Measurements from ENCODE around the gene GPR39. TPM values are rescaled to one million over a fixed set of nuclear protein-coding genes. Genes with fewer than 3 reads are reported as not detected.

GPR39 gene
- total RNA-seq, 3 donors from 2014 or later (not counting 1 experiment from before 2014, with no cell fraction given) = not detected

- H3K36me3 Mint-ChIP-seq = no peaks in the 10 kb centered on the region
- Histone ChIP-seq H3K27me3 (ENCODE audit: control insufficient read depth, insufficient read depth, low read length) (no peaks in the 10 kb centered on the region), H3K4me1 (ENCODE audit: control insufficient read depth, insufficient read depth, low read length) (no peaks in the 10 kb centered on the region), H3K36me3 (ENCODE audit: control insufficient read depth, insufficient read depth, low read length) (no peaks in the 10 kb centered on the region), H3K4me3 (ENCODE audit: low read length) (no peak overlapping the region), H3K27ac (ENCODE audit: low read length) (no peak overlapping the region), H3K9me3 (ENCODE audit: control insufficient read depth, insufficient read depth, low read length) (no peaks in the 10 kb centered on the region)
- TF ChIP-seq CTCF (IDR thresholded peaks at IDR 0.05) = no peak
- DNase-seq = no peak
- H3K4me3 Mint-ChIP-seq = no peak overlapping the region
- H3K27me3 Mint-ChIP-seq (ENCODE audit: low read depth in 2 of 2) = no peaks in the 10 kb centered on the region
- H3K4me1 Mint-ChIP-seq = no peaks in the 10 kb centered on the region
- intact Hi-C loops (cut with micrococcal nuclease) = no loop called here
- peaks cover 2 to 6% of the 10 kb centered on the region in 2 donors for H3K9me3 Mint-ChIP-seq
- no peak overlapping the region for H3K27ac Mint-ChIP-seq
- no CpG with 5 or more reads among the region's 1 CpG for WGBS (ENCODE audit: insufficient coverage)
- ATAC-seq = no peak
These were observed 188.0 kb downstream of the GPR39 start for GRCh38 chr2:132604561-132604960.

GRCh38 chr2:132605236-132606180, 188.9 kb downstream of the GPR39 start:
- H3K9me3 ChIP-seq (ENCODE audit: control insufficient read depth, insufficient read depth, low read length) = no peaks in the 10 kb centered on the region
- intact Hi-C loops (cut with micrococcal nuclease) = no loop called here
- no peaks in the 10 kb centered on the region for H3K4me1 ChIP-seq (ENCODE audit: control insufficient read depth, insufficient read depth, low read length)
- no peak for TF ChIP-seq CTCF (IDR thresholded peaks at IDR 0.05)
- ATAC-seq (no peak), DNase-seq (no peak)
- no peaks in the 10 kb centered on the region for H3K36me3 ChIP-seq (ENCODE audit: control insufficient read depth, insufficient read depth, low read length)
- 79% methylated on average over 13 of the region's 14 CpGs for WGBS (ENCODE audit: insufficient coverage)
- H3K4me3 ChIP-seq (ENCODE audit: low read length) = no peak overlapping the region
- Mint-ChIP-seq H3K36me3 (no peaks in the 10 kb centered on the region), H3K4me3 (no peak overlapping the region), H3K27ac (no peak overlapping the region), H3K4me1 (no peaks in the 10 kb centered on the region), H3K9me3 (peaks cover 5 to 6% of the 10 kb centered on the region in 2 donors), H3K27me3 (ENCODE audit: low read depth in 2 of 2) (no peaks in the 10 kb centered on the region)
- H3K27me3 ChIP-seq (ENCODE audit: control insufficient read depth, insufficient read depth, low read length) = no peaks in the 10 kb centered on the region
- no peak overlapping the region for H3K27ac ChIP-seq (ENCODE audit: low read length)

GRCh38 chr2:132606649-132607048, 190.0 kb downstream of the GPR39 start:
- Mint-ChIP-seq H3K36me3 (no peaks in the 10 kb centered on the region), H3K9me3 (peaks cover 2 to 3% of the 10 kb centered on the region in 2 donors), H3K27me3 (ENCODE audit: low read depth in 2 of 2) (no peaks in the 10 kb centered on the region), H3K27ac (no peak overlapping the region), H3K4me1 (no peaks in the 10 kb centered on the region), H3K4me3 (no peak overlapping the region)
- Histone ChIP-seq H3K27ac (ENCODE audit: low read length) (no peak overlapping the region), H3K36me3 (ENCODE audit: control insufficient read depth, insufficient read depth, low read length) (no peaks in the 10 kb centered on the region), H3K27me3 (ENCODE audit: control insufficient read depth, insufficient read depth, low read length) (no peaks in the 10 kb centered on the region), H3K9me3 (ENCODE audit: control insufficient read depth, insufficient read depth, low read length) (no peaks in the 10 kb centered on the region), H3K4me1 (ENCODE audit: control insufficient read depth, insufficient read depth, low read length) (no peaks in the 10 kb centered on the region), H3K4me3 (ENCODE audit: low read length) (no peak overlapping the region)
- 94% methylated on average over 6 of the region's 8 CpGs for WGBS (ENCODE audit: insufficient coverage)
- DNase-seq (no peak), ATAC-seq (no peak)
- no peak for TF ChIP-seq CTCF (IDR thresholded peaks at IDR 0.05)
- intact Hi-C loops (cut with micrococcal nuclease) = no loop called here

Measured in natural killer cell (primary cell).